ENCODE measurements around the gene INSL6.
A peak's percentile ranks its signal among the peaks of the same experiment; 100 is the strongest.
"Not testable (repeated sequence)": the region's sequence is repeated elsewhere in the genome, so short reads cannot be mapped to it uniquely, and the experiment has no call there.

The INSL6 gene

GRCh38 chr9:5185220-5185840, at the start of gene INSL6:
INSL6 (minus strand) TSS chr9:5185639; CDS start chr9:5185602, 37 bp downstream.
- no peak for DNase-seq (ENCODE audit: low read depth)
- H3K4me3 ChIP-seq (ENCODE audit: low read depth, low read length): no peak within 1 kb of the TSS

- no peak for DNase-seq (ENCODE audit: low read depth)
- H3K4me3 ChIP-seq (ENCODE audit: low read depth, low read length): no peak within 1 kb of the TSS
These were observed 45.8 kb upstream of the INSL6 start, which contains the start of gene INSL4 for GRCh38 chr9:5231212-5231611. INSL4 (plus strand) TSS chr9:5231419; CDS start chr9:5231524, 105 bp downstream.

- no peak for DNase-seq (ENCODE audit: low read depth)
- no peak overlapping the region for H3K4me3 ChIP-seq (ENCODE audit: low read depth, low read length)
These were observed 45.1 kb upstream of the INSL6 start for GRCh38 chr9:5230554-5230953.

GRCh38 chr9:5205071-5205470, 19.6 kb upstream of the INSL6 start:
- H3K4me3 ChIP-seq (ENCODE audit: low read depth, low read length): no peak overlapping the region
- no peak for DNase-seq (ENCODE audit: low read depth)

- no peak overlapping the region for H3K4me3 ChIP-seq (ENCODE audit: low read depth, low read length)
- no peak for DNase-seq (ENCODE audit: low read depth)
These were observed 10.0 kb upstream of the INSL6 start for GRCh38 chr9:5195463-5195862.

GRCh38 chr9:5193345-5193744, 7.9 kb upstream of the INSL6 start:
- no peak for DNase-seq (ENCODE audit: low read depth)
- no peak overlapping the region for H3K4me3 ChIP-seq (ENCODE audit: low read depth, low read length)

- DNase-seq (ENCODE audit: low read depth): no peak
- no peak overlapping the region for H3K4me3 ChIP-seq (ENCODE audit: low read depth, low read length)
These were observed 6.5 kb upstream of the INSL6 start for GRCh38 chr9:5191985-5192384.

GRCh38 chr9:5188060-5188984, 2.9 kb upstream of the INSL6 start:
- DNase-seq (ENCODE audit: low read depth): no peak
- H3K4me3 ChIP-seq (ENCODE audit: low read depth, low read length): no peak overlapping the region

- no peak overlapping the region for H3K4me3 ChIP-seq (ENCODE audit: low read depth, low read length)
- DNase-seq (ENCODE audit: low read depth): peak; percentile 18
These were observed 1.2 kb upstream of the INSL6 start for GRCh38 chr9:5186416-5187169.

- DNase-seq (ENCODE audit: low read depth): no peak
- H3K4me3 ChIP-seq (ENCODE audit: low read depth, low read length): no peak overlapping the region
These were observed 663 bp downstream of the INSL6 start for GRCh38 chr9:5184776-5185175.

- DNase-seq (ENCODE audit: low read depth); H3K4me3 ChIP-seq (ENCODE audit: low read depth, low read length): not testable (repeated sequence)
These were observed 4.8 kb downstream of the INSL6 start for GRCh38 chr9:5180631-5181030.

- H3K4me3 ChIP-seq (ENCODE audit: low read depth, low read length): no peak overlapping the region
- no peak for DNase-seq (ENCODE audit: low read depth)
These were observed 7.2 kb downstream of the INSL6 start for GRCh38 chr9:5178126-5178805.

GRCh38 chr9:5146241-5146640, 39.2 kb downstream of the INSL6 start:
- H3K4me3 ChIP-seq (ENCODE audit: low read depth, low read length): no peak overlapping the region
- DNase-seq (ENCODE audit: low read depth): no peak

- DNase-seq (ENCODE audit: low read depth): no peak
- H3K4me3 ChIP-seq (ENCODE audit: low read depth, low read length): no peak overlapping the region
These were observed 41.2 kb downstream of the INSL6 start for GRCh38 chr9:5144217-5144616.

GRCh38 chr9:5140151-5140550, 45.3 kb downstream of the INSL6 start:
- H3K4me3 ChIP-seq (ENCODE audit: low read depth, low read length): no peak overlapping the region
- no peak for DNase-seq (ENCODE audit: low read depth)

GRCh38 chr9:5122516-5122915, 62.9 kb downstream of the INSL6 start:
- no peak for DNase-seq (ENCODE audit: low read depth)

GRCh38 chr9:5122116-5122515, 63.3 kb downstream of the INSL6 start:
- DNase-seq (ENCODE audit: low read depth): no peak

More at GRCh38 chr9:5122516-5122915, 62.9 kb downstream of the INSL6 start:
- H3K4me3 ChIP-seq (ENCODE audit: low read depth, low read length): no peak overlapping the region

GRCh38 chr9:5113994-5114748, 71.3 kb downstream of the INSL6 start:
- no peak overlapping the region for H3K4me3 ChIP-seq (ENCODE audit: low read depth, low read length)
- DNase-seq (ENCODE audit: low read depth): no peak

More at GRCh38 chr9:5122116-5122515, 63.3 kb downstream of the INSL6 start:
- no peak overlapping the region for H3K4me3 ChIP-seq (ENCODE audit: low read depth, low read length)
